Measurements from ENCODE around the gene XYLT1.

XYLT1 gene

GRCh38 chr16:17392127-17392856 lies 78.5 kb downstream of the XYLT1 start:
- TF ChIP-seq CTCF (conservative IDR thresholded peaks at IDR 0.05; ENCODE audit: low read length), result no peak
- no peak overlapping the region for H3K4me3 ChIP-seq (ENCODE audit: low read length)
- DNase-seq (ENCODE audit: low read depth), result no peak

DNA sequence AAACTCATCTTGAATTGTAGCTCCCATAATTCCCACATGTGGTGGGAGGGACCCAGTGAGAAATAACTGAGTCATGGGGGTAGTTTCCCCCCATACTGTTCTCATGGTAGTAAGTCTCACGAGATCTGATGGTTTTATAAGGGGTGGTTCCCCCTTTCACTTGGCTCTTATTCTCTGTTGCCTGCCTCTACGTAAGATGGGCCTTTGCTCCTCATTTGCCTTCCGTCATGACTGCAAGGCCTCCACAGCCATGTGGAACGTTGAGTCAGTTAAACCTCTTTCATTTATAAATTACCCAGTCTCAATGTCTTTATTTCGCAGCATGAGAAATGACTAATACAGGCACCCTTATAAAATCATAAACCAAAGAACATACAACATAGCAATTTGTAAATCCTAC lies 79.0 kb downstream of the XYLT1 start:
- no peak for TF ChIP-seq CTCF (conservative IDR thresholded peaks at IDR 0.05; ENCODE audit: low read length)
- no peak for DNase-seq (ENCODE audit: low read depth)
- H3K4me3 ChIP-seq (ENCODE audit: low read length), result no peak overlapping the region

DNA sequence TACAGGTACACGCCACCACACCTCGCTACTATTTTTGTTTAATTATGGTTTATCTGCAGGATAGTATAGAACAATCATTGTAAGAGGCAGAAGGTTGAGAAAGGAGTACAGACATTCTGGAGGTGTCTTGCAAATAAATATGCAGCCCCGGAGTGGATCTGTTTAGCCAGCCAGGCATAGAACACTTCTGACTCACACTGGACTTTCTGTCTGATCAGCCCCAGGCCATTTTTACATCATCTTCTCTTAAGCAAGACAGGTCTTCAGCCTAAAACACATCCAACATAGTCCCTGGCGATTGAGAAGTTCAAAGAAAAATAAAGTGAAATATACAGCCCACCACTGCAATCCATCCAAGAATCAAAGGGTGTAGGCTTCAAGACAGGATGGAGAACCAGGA lies 81.4 kb downstream of the XYLT1 start:
- no peak overlapping the region for H3K4me3 ChIP-seq (ENCODE audit: low read length)
- TF ChIP-seq CTCF (conservative IDR thresholded peaks at IDR 0.05; ENCODE audit: low read length), result no peak
- peak; percentile 80 for DNase-seq (ENCODE audit: low read depth)

DNA sequence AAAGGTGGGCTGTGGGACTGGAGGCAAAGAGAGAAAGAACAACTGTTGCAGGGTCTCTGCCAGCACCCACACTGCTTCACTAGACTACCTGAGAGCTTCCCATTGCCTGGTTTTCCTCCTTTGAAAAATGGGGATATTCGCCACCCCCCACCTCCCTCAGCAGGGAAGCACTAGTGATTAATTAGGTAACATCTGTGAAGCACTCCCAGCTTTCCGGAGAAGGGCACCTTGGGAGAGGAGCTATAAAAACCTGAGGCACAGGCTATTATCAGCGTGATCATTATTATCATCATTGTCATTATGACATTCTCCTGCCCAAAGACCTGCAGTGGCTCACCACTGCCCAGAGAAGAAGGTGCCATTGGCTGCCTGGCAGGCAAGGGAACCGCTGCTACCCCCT lies 83.5 kb downstream of the XYLT1 start:
- H3K4me3 ChIP-seq (ENCODE audit: low read length), result no peak overlapping the region
- TF ChIP-seq CTCF (conservative IDR thresholded peaks at IDR 0.05; ENCODE audit: low read length), result no peak
- no peak for DNase-seq (ENCODE audit: low read depth)

DNA sequence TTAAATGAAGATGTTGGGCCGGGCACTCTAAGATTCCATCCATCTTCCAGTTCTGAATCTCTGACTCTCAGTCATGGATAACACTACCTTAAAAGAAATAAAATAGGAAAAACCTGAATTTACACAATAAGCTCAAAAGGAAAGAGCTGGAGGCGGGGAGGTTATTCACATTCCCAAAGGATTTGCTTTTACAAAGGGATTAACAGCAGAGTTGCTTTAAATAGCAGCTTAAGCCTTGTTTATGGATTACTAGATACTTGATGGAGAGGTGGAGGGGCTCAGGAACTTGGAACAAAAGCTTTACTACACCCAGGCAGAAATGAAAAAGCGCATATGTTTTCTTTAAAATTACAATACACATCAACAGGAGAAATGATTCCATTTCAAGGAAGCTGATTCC lies 84.5 kb downstream of the XYLT1 start:
- TF ChIP-seq CTCF (conservative IDR thresholded peaks at IDR 0.05; ENCODE audit: low read length), result no peak
- no peak overlapping the region for H3K4me3 ChIP-seq (ENCODE audit: low read length)
- DNase-seq (ENCODE audit: low read depth), result no peak

DNA sequence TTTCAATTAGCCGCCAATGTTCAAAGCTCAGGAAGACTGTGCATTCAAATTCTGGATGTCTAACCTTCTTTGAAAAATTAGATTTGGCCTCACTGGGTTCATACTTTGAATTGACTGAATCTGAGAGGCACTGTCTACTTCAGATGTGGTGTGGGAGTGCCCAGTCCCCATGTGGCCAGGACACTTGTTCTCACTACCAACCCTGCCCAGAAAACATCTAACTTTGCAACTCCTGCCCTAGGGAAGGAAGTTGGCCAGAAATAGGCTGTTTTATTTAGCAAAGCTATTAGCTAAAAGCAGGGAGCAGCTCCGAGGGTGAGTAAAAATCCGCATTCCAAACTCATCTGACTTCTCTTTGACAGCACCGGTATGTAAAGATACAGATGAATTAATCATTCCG lies 86.3 kb downstream of the XYLT1 start:
- H3K4me3 ChIP-seq (ENCODE audit: low read length), result no peak overlapping the region
- TF ChIP-seq CTCF (conservative IDR thresholded peaks at IDR 0.05; ENCODE audit: low read length), result no peak
- no peak for DNase-seq (ENCODE audit: low read depth)
